IPS-NIHi7 (cell line): ENCODE results near the gene HOXD4.

Experiments
- DNase-seq: peaks from one replicate; pipeline ENCODE4 v3.0.0; 2012; ENCODE audit warnings: mixed read lengths; ENCODE audit errors: extremely low spot score

The HOXD4 gene

GRCh38 chr2:176139661-176140512, 11.5 kb upstream of the HOXD4 start:
- DNase-seq, result no peak

DNA sequence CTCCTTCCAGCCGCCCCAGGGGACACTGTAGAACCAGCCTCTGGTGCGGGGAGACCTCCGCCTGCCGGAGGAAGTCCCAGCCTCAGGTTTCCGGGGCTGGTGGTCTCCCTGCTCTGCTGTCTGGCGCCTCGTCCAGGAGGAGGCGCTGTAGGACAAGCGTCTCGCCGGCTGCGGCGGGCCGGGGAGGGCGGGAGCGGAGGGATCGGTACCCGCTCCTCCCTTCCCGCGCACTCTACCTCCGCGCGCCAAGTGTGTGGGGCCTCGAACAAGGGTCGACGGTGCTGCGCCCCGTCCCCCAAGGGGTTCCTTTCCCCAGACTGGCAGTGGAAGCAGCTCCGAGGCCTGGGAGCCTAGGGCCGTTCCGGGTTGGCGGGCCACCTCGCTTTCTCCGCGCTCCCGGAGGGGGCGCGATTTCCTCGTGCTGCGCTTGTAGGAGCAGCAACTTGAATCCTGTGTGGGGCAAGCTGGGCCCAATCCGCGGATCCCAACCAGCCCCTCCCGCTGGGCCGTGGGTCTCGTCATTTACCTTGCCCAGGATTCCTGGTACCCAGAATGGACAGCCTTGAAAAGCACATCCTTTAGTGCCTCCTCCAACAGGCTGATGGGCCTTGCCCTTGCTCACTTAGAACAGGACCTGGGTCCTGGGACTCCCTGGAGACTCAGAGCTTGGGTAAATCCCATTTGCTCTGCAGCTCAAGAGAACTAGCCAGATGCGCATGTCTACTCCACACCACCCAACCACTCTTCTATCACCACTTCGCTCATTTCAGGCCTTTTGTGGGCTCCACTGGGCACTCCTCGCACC, 10.6 kb upstream of the HOXD4 start:
- peak; percentile 90 for DNase-seq

DNA sequence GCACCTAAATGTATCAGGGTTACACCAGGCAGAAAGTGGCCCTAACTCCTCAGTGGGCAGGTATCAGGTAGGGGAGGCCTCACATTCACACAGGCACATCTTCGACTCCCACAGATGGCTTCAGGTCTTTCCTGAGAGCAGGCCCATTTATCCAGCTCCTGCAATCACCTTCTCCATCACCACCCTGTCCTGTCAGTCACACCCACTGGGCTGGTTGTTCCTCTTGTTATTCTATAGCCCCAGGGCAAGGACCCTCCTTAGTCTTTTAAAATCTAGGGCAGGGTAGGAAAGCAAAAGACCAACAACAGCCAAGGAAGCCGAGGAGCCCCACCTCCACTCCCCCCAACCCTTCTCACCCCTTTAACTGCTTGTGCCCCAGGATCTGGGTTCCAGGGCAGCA, 9.1 kb upstream of the HOXD4 start:
- DNase-seq, result no peak

- DNase-seq, result no peak
These were observed 6.0 kb upstream of the HOXD4 start for GRCh38 chr2:176145085-176145969.

GRCh38 chr2:176146101-176146500, 5.2 kb upstream of the HOXD4 start:
- no peak for DNase-seq

- no peak for DNase-seq
These were observed 4.7 kb upstream of the HOXD4 start for GRCh38 chr2:176146645-176147044.

- no peak for DNase-seq
These were observed 4.0 kb upstream of the HOXD4 start for GRCh38 chr2:176147210-176147799.

DNA sequence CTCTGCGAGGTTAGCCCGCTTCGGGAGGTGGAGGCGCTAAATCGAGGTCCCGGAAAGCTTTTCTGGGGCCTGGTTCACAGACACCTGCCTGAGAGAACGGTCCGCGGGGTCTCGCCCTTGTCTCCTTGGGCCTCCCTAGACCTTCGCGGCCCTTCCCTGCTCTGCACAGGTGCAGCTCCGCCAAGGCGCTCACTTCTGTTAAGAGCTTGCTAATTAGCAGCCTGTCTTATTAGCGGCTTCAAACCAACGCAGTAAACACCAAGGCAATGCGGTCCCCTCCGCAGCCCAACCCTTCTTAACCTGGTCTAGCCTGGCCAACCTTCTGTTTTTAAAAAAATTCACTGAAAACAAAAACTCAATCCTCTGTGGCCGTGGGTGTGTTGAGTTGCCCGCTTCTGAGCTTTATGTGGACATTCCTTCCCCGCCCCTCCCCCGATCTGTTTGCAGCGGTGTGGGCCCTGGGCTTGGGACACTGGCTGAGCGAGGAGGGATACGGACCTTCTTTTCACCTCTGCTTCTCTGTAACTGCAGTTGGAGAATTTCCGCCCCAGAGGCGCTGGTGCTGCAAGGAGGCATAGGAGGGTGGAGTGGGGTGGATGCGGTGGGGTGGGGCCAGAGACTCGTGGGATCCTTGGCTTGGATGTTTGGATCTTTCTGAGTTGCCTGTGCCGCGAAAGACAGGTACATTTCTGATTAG, 3.4 kb upstream of the HOXD4 start:
- DNase-seq, result no peak

DNA sequence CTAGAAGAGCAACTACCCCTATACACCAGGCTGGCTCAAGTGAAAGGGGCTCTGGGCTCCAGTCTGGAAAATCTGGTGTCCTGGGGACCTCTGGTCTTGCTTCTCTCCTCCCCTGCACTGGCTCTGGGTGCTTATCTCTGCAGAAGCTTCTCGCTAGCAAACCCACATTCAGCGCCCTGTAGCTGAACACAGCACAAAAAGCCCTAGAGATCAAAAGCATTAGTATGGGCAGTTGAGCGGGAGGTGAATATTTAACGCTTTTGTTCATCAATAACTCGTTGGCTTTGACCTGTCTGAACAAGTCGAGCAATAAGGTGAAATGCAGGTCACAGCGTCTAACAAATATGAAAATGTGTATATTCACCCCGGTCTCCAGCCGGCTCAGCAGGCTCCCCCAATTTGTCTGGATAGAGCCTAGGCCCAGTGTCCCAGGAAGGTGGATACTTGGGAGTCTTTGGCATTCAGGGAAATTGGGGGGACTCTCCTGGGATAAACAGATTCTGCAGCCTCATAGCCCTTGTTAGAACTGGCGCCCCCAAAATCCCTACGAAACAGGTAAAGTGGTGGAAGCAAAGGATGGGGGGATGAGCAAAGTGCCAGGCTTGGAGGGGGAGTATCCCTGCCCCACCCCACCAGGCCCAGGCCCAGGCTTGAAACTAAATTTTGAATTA, 2.5 kb upstream of the HOXD4 start:
- no peak for DNase-seq

- no peak for DNase-seq
These were observed 1.8 kb upstream of the HOXD4 start for GRCh38 chr2:176149481-176149938.

GRCh38 chr2:176149939-176150583, 1.3 kb upstream of the HOXD4 start:
- no peak for DNase-seq

DNA sequence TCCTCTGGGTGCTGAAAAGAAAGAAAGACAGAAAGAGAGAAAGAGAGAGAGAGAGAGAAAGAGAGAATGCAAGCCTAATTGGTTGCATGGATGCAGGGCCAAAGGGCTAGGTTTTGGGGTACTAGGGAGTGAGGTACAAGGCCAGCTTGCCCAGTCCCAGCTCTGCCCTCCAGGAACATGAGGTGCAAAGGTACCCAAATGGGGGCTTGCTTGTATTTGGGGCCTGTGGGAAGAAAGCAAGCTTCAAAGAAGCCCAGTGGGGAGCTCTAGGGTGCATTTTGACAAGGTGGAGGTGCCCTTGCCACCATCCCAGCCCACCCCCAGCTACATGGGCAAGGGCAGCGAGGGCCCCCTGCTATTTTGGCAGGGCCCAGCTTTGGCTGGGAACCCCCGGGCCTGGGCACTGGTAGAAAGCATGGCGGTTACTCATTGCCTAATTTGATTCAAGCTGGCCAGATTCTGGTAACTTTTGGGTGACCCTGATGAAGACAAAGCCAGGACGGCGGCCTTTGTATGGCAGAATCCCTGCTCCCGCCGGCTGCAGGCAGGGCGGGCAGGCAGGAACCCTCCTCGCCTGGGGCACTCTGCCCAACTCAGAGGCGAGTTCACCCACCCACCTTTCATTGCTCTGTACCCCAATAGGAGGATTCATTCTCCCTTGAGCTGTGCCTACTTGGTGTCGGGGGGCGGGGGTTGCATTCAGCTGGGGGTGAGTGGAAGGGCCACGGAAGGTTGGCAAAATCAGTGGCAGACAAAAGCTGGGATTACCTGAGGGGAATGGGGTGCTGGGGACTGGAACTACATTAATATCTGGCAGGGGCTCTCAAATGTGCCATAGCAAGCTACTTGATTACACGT, 537 bp upstream of the HOXD4 start:
- no peak for DNase-seq

GRCh38 chr2:176152350-176153181, 1.2 kb downstream of the HOXD4 start:
- no peak for DNase-seq

DNA sequence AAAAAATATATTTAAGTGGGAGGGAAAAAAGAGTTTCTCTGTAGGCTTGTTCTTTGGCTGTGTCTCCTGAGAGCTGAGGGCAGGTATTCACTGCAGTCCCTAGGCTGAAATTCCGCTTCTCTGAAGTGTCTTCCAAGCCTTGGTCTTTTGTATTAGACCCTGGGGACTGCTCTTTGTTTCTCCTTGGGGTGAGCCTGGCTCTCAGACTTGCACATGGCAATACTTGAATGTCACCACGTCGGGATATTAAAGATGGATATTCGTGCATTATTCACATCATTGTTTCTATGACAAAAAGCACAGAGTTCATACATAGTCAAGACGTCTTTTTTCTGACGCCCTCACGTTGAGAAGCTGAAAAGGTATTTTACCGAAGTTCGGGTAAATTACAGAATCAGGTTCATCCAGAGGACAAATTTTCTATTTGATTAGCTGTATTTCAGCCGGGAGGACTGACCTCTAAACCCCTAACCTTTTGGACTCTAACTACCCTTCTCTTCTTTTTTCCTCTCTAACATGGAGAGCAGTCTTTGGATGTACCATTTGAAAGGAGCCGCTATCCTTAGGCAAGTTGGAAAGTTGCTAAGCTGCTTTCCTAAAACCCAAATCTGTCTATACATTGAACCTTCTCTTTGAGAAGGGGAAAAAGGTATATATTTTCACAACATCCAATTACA, 3.4 kb downstream of the HOXD4 start:
- DNase-seq, result no peak

GRCh38 chr2:176155356-176156044, 4.2 kb downstream of the HOXD4 start:
- DNase-seq, result no peak

GRCh38 chr2:176156301-176156806, 5.0 kb downstream of the HOXD4 start:
- DNase-seq, result no peak
